PC-3 (cell line): ENCODE data around the gene VASP. TPM values are rescaled to one million over a fixed set of nuclear protein-coding genes. Genes with fewer than 3 reads are reported as not detected.
A peak's percentile ranks its signal among the peaks of the same experiment; 100 is the strongest.

Experiments
- ATAC-seq: fragments of 200-7000 bp; cut with Tn5 transposase; 2 replicates; pipeline ENCODE4 v1.9.1; 2020; ENCODE audit warnings: mild to moderate bottlenecking, moderate library complexity
- BruUV-seq: library from RNA; stranded (reverse); fragments of 400-500 nt; replicated peaks from 2 replicates; lab custom pipeline; 2021; lab: Mats Ljungman, UMichigan
- CTCF ChIA-PET: fragments of 300-600 bp; sonication (Branson Sonifier 250); formaldehyde crosslinking; loops from one replicate; lab custom pipeline; 2022; ENCODE audit warnings: antibody characterized with exemption; lab: Charles Lee
- POLR2A ChIA-PET: fragments of 300-600 bp; sonication (Branson Sonifier 250); formaldehyde crosslinking; loops from one replicate; lab custom pipeline; 2022; ENCODE audit warnings: antibody characterized with exemption; ENCODE audit not compliant: unreplicated experiment; lab: Charles Lee
- DNase-seq: peaks from one replicate; pipeline ENCODE4 v3.0.0-alpha.2; 2015
- H2AFZ ChIP-seq: fragments of 300-600 bp; sonication (generic); 2 replicates; pipeline ENCODE4 v1.6.0; 2016; ENCODE audit warnings: antibody characterized with exemption, low read length
- H3F3A ChIP-seq: fragments of 300-600 bp; sonication (generic); one replicate; pipeline ENCODE4 v1.6.0; 2017; ENCODE audit warnings: antibody characterized with exemption, low read length, control low read depth, mild to moderate bottlenecking; ENCODE audit not compliant: unreplicated experiment
- H3K27ac ChIP-seq: fragments of 300-600 bp; sonication (generic); 2 replicates; pipeline ENCODE4 v1.5.1; 2016; ENCODE audit warnings: mild to moderate bottlenecking, low read length
- H3K27me3 ChIP-seq: fragments of 300-600 bp; sonication (generic); 2 replicates; pipeline ENCODE4 v1.6.1; 2016; ENCODE audit warnings: low read length, mixed read lengths
- H3K36me3 ChIP-seq: fragments of 300-600 bp; sonication (generic); 2 replicates; pipeline ENCODE4 v1.6.1; 2016; ENCODE audit warnings: low read depth, mixed run types, low read length, mixed read lengths
- H3K4me1 ChIP-seq: fragments of 300-600 bp; sonication (generic); 2 replicates; pipeline ENCODE4 v1.5.1; 2016; ENCODE audit warnings: low read length; ENCODE audit not compliant: insufficient read depth
- H3K4me2 ChIP-seq: fragments of 300-600 bp; sonication (generic); 2 replicates; pipeline ENCODE4 v1.6.0; 2016; ENCODE audit warnings: low read length
- H3K4me3 ChIP-seq: fragments of 300-600 bp; sonication (generic); 2 replicates; pipeline ENCODE4 v1.5.1; 2016; ENCODE audit warnings: mild to moderate bottlenecking, low read length, mixed read lengths
- H3K79me2 ChIP-seq: fragments of 300-600 bp; sonication (generic); 2 replicates; pipeline ENCODE4 v1.6.1; 2017; ENCODE audit warnings: low read length, mixed read lengths
- H3K9ac ChIP-seq: fragments of 300-600 bp; sonication (generic); 2 replicates; pipeline ENCODE4 v1.6.0; 2016; ENCODE audit warnings: mild to moderate bottlenecking, low read length
- H3K9me2 ChIP-seq: fragments of 300-600 bp; sonication (generic); replicated peaks from 2 replicates; pipeline ENCODE4 v1.6.1; 2016; ENCODE audit warnings: mixed run types, low read length, mixed read lengths
- H3K9me3 ChIP-seq: fragments of 300-600 bp; sonication (generic); 2 replicates; pipeline ENCODE4 v1.6.1; 2016; ENCODE audit warnings: low read length, mixed read lengths
- H4K20me1 ChIP-seq: fragments of 300-600 bp; sonication (generic); 2 replicates; pipeline ENCODE4 v1.6.1; 2016; ENCODE audit warnings: low read length, mixed read lengths
- EZH2 ChIP-seq: fragments of 300-600 bp; sonication (generic); IDR thresholded peaks from one replicate; pipeline ENCODE4 v1.6.1; 2017; ENCODE audit warnings: antibody characterized with exemption, mild to moderate bottlenecking, low read length; ENCODE audit not compliant: unreplicated experiment
- EZH2phosphoT487 ChIP-seq: fragments of 300-600 bp; sonication (generic); IDR thresholded peaks from 2 replicates; pipeline ENCODE4 v1.6.1; 2018; ENCODE audit warnings: mild to moderate bottlenecking, antibody characterized with exemption, low read length, borderline replicate concordance
- intact Hi-C: fragments of 100-400 bp; cut with micrococcal nuclease; formaldehyde crosslinking; loops from 2 replicates; pipeline ENCODE4 v1.9.0; 2023
- total RNA-seq: library from RNA; depleted of rRNA; stranded (reverse); fragments of >200 nt; gene quantifications from 2 replicates; pipeline ENCODE4 v1.2.3, GENCODE V29; 2014
- TF ChIP-seq, protein P1 (sequence below): fragments of 300-600 bp; sonication (generic); conservative IDR thresholded peaks from 2 replicates; pipeline ENCODE4 v1.5.1; 2017; ENCODE audit warnings: antibody characterized with exemption, low read depth, mild to moderate bottlenecking, low read length

Gene VASP
- total RNA-seq, 1 experiment from 2014 or later = 120 TPM

DNA sequence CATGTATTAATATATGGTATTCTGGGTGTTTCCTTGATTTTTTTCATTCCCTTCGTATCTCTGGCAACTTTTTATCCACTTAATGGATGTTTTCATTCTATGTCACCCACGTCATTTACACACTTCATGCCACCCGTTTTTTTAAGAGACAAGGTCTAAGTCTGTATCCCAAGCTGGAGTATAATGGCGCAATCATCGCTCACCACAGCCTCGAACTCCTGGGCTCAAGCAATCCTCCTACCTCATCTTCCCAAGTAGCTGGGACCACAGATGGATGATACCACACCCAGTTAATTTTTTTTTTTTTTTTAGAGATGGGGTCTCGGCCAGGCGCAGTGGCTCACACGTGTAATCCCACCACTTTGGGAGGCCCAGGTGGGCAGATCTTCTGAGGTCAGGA, 3.4 kb upstream of the VASP start:
- ATAC-seq = no peak
- peaks cover 4% of the 10 kb centered on the region; the same call in 1 of the 2 replicates for H4K20me1 ChIP-seq
- intact Hi-C loops = no loop called here
- DNase-seq = no peak
- BruUV-seq = no TSS peak
- no peaks in the 10 kb centered on the region for H3K9me2 ChIP-seq
- H3K79me2 ChIP-seq = peaks cover 20% of the 10 kb centered on the region
- no peak overlapping the region for H3K9ac ChIP-seq
- TF ChIP-seq, protein P1, sequence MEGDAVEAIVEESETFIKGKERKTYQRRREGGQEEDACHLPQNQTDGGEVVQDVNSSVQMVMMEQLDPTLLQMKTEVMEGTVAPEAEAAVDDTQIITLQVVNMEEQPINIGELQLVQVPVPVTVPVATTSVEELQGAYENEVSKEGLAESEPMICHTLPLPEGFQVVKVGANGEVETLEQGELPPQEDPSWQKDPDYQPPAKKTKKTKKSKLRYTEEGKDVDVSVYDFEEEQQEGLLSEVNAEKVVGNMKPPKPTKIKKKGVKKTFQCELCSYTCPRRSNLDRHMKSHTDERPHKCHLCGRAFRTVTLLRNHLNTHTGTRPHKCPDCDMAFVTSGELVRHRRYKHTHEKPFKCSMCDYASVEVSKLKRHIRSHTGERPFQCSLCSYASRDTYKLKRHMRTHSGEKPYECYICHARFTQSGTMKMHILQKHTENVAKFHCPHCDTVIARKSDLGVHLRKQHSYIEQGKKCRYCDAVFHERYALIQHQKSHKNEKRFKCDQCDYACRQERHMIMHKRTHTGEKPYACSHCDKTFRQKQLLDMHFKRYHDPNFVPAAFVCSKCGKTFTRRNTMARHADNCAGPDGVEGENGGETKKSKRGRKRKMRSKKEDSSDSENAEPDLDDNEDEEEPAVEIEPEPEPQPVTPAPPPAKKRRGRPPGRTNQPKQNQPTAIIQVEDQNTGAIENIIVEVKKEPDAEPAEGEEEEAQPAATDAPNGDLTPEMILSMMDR = no peak
- TF ChIP-seq EZH2phosphoT487 (no peak), EZH2 (no peak)
- no peaks in the 10 kb centered on the region for H3K9me3 ChIP-seq
- H3F3A ChIP-seq = no peaks in the 10 kb centered on the region
- no peak overlapping the region for H3K4me2 ChIP-seq
- no peaks in the 10 kb centered on the region for H3K36me3 ChIP-seq
- H2AFZ ChIP-seq = no peak overlapping the region
- H3K4me1 ChIP-seq = peaks cover 15% of the 10 kb centered on the region
- H3K27ac ChIP-seq = no peak overlapping the region
- H3K27me3 ChIP-seq = no peaks in the 10 kb centered on the region
- CTCF ChIA-PET = no interaction called here
- no peak overlapping the region for H3K4me3 ChIP-seq
- POLR2A ChIA-PET = interaction anchor here (0.5 kb wide), 1 partner anchor 37 kb away, joined by 3 read pairs; no protein-coding TSS in a partner anchor

DNA sequence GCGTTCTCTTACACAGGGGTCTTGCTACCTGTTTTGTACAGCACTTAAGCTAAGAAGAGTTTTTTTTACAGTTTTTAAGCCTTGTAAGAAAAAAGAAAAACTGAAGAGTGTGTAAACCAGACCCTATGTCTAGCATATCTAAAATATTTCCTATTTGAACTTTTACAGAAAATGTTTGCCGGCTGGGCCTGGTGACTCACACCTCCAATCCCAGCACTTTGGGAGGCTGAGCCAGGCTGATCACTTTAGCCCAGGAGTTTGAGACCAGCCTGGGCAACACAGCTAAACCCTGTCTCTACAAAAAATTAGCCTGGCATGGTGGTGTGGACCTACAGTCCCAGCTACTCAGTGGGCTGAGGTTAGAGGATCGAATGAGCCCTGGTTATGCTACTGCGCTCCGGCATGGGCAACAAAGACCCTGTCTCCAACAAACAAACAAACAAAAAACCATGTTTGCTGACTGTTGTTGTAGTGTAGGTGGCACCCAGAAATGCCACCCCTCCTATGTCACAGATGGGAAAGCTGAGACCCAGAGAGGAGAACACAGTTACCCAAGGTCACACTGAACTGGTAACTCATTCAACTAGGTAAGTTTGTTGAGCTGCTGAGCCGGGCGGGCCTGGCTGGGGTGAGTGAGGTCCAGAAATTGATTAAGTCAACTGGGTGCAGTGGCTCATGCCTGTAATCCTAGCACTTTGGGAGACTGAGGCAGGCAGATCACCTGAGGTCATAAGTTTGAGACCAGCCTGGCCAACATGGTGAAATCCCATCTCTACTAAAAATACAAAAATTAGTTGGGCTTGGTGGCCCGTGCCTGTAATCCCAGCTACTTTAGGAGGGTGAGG, 1.9 kb upstream of the VASP start:
- Histone ChIP-seq H3K36me3 (no peaks in the 10 kb centered on the region), H2AFZ (no peak overlapping the region), H3K79me2 (peaks cover 35% of the 10 kb centered on the region), H3K4me3 (no peak overlapping the region), H3K27ac (peak overlapping the region; percentile 79; the same call in 1 of the 2 replicates), H3K9me3 (no peaks in the 10 kb centered on the region), H3K4me1 (peaks cover 21% of the 10 kb centered on the region), H3K9me2 (no peaks in the 10 kb centered on the region), H3F3A (no peaks in the 10 kb centered on the region), H3K4me2 (peak overlapping the region; percentile 99; the same call in 1 of the 2 replicates), H3K27me3 (no peaks in the 10 kb centered on the region), H3K9ac (no peak overlapping the region), H4K20me1 (peaks cover 8% of the 10 kb centered on the region; the same call in 1 of the 2 replicates)
- BruUV-seq = no TSS peak
- no peak for DNase-seq
- intact Hi-C loops = no loop called here
- ATAC-seq = no peak
- CTCF ChIA-PET = interaction anchor here (0.5 to 1.5 kb wide), 2 partner anchors 20 to 136 kb away, joined by 4 read pairs; no protein-coding TSS in a partner anchor
- POLR2A ChIA-PET = no interaction called here
- TF ChIP-seq EZH2 (no peak), EZH2phosphoT487 (no peak)
- TF ChIP-seq, protein P1 = no peak

GRCh38 chr19:45505996-45506245, 1.4 kb upstream of the VASP start:
- no peak for DNase-seq

More at GRCh38 chr19:45505996-45506245, 1.4 kb upstream of the VASP start:
- TSS peak; percentile 36 for BruUV-seq
- no peaks in the 10 kb centered on the region for H3K9me3 ChIP-seq
- H3K27ac ChIP-seq = peak overlapping the region; percentile 79
- no peak for ATAC-seq
- H3K36me3 ChIP-seq = no peaks in the 10 kb centered on the region
- intact Hi-C loops = no loop called here
- H4K20me1 ChIP-seq = peaks cover 8% of the 10 kb centered on the region; the same call in 1 of the 2 replicates
- CTCF ChIA-PET = interaction anchor here (1.5 kb wide), 1 partner anchor 136 kb away, joined by 4 read pairs; no protein-coding TSS in a partner anchor
- POLR2A ChIA-PET = no interaction called here
- no peaks in the 10 kb centered on the region for H3F3A ChIP-seq
- H3K9me2 ChIP-seq = no peaks in the 10 kb centered on the region
- H3K9ac ChIP-seq = peak overlapping the region; percentile 90
- peak overlapping the region; percentile 99 for H3K4me2 ChIP-seq
- H3K4me1 ChIP-seq = peaks cover 21% of the 10 kb centered on the region
- H3K4me3 ChIP-seq = peak overlapping the region; percentile 99
- H2AFZ ChIP-seq = peak overlapping the region; percentile 86
- no peaks in the 10 kb centered on the region for H3K27me3 ChIP-seq
- peaks cover 40% of the 10 kb centered on the region for H3K79me2 ChIP-seq
- TF ChIP-seq EZH2phosphoT487 (no peak), EZH2 (no peak)
- TF ChIP-seq, protein P1 = no peak
